Smooth muscle cell (in vitro differentiated cells): ENCODE results near the gene MYO15B. TPM values are rescaled to one million over a fixed set of nuclear protein-coding genes. Genes with fewer than 3 reads are reported as not detected.

Experiments used
- DNase-seq: peaks from one replicate; lab custom pipeline; 2025; ENCODE audit not compliant: unreplicated experiment; lab: John Stamatoyannopoulos, UW
- H2AFZ ChIP-seq: fragments of 200-600 bp; sonication (generic); 2 replicates; pipeline ENCODE4 v1.6.0; 2016; ENCODE audit warnings: antibody characterized with exemption, low read depth, mild to moderate bottlenecking
- H3F3A ChIP-seq: fragments of 200-600 bp; sonication (generic); 2 replicates; pipeline ENCODE4 v1.6.0; 2017; ENCODE audit warnings: antibody characterized with exemption, low read depth
- H3K27ac ChIP-seq: fragments of 200-600 bp; sonication (generic); 2 replicates; pipeline ENCODE4 v1.5.1; 2016; ENCODE audit warnings: low read depth, mild to moderate bottlenecking
- H3K27me3 ChIP-seq: fragments of 200-600 bp; sonication (generic); 2 replicates; pipeline ENCODE4 v1.6.1; 2016; ENCODE audit warnings: low read depth, mild to moderate bottlenecking
- H3K36me3 ChIP-seq: fragments of 200-600 bp; sonication (generic); 2 replicates; pipeline ENCODE4 v1.5.1; 2016; ENCODE audit warnings: low read depth
- H3K4me1 ChIP-seq: fragments of 200-600 bp; sonication (generic); 2 replicates; pipeline ENCODE4 v1.5.1; 2016; ENCODE audit warnings: low read depth
- H3K4me2 ChIP-seq: fragments of 200-600 bp; sonication (generic); 2 replicates; pipeline ENCODE4 v1.6.0; 2016; ENCODE audit warnings: mild to moderate bottlenecking
- H3K4me3 ChIP-seq: fragments of 200-600 bp; sonication (generic); 2 replicates; pipeline ENCODE4 v1.5.1; 2016; ENCODE audit warnings: mild to moderate bottlenecking
- H3K79me2 ChIP-seq: fragments of 200-600 bp; sonication (generic); 2 replicates; pipeline ENCODE4 v1.6.0; 2016; ENCODE audit warnings: low read depth, mild to moderate bottlenecking
- H3K9ac ChIP-seq: fragments of 200-600 bp; sonication (generic); 2 replicates; pipeline ENCODE4 v1.6.0; 2016; ENCODE audit warnings: low read depth
- H3K9me3 ChIP-seq: fragments of 200-600 bp; sonication (generic); replicated peaks from 2 replicates; pipeline ENCODE4 v1.5.1; 2016; ENCODE audit warnings: low read depth
- H4K20me1 ChIP-seq: fragments of 200-600 bp; sonication (generic); 2 replicates; pipeline ENCODE4 v1.6.0; 2016; ENCODE audit warnings: low read depth
- WGBS: methylation state at CpG from one replicate; pipeline ENCODE4 v1.1.7; 2016; ENCODE audit warnings: low lambda C conversion rate; 5-methylcytosine and 5-hydroxymethylcytosine counted together
- polyA plus RNA-seq: library from polyadenylated mRNA; unstranded; fragments of >200 nt; fragmentation: Nextera tagmentation; extraction: Ambion mirVana; gene quantifications from 2 replicates; pipeline ENCODE4 v1.2.1, GENCODE V29; 2016
- total RNA-seq: library from RNA; depleted of rRNA; stranded (reverse); fragments of >200 nt; gene quantifications from 2 replicates; pipeline ENCODE4 v1.2.3, GENCODE V29; 2014
- TF ChIP-seq, protein P1 (sequence below): fragments of 200-600 bp; sonication (generic); IDR thresholded peaks from 2 replicates; pipeline ENCODE4 v1.5.1; 2017; ENCODE audit warnings: borderline replicate concordance, mild to moderate bottlenecking, antibody characterized with exemption; ENCODE audit not compliant: insufficient read depth, poor library complexity, severe bottlenecking

MYO15B gene
- total and polyA plus RNA-seq, 2 experiments from 2014 or later, result 14.7 to 17.5 TPM

DNA sequence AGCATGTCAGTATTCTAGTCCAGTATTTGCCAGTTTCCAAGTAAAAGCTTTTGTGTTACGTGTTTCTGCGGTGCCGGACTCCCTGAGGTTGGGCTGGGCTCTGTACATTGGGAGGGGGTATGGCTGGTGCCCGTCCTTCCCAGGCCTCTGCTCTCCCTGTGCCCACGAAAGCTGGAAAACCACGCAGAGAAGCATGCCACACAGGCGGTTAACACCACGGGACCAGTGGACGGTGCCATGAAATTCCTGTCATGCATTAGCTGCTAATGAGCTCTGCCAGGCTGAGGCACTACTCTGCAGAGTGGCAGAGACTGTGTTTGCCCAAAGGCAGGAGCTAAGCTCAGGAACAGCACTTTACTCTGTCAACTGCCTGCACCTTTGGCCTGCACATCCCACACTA is 53.7 kb downstream of the MYO15B start:
- 94% methylated on average over 9 of the region's 9 CpGs for WGBS
- Histone ChIP-seq H3K9me3 (no peaks in the 10 kb centered on the region), H3K4me1 (no peaks in the 10 kb centered on the region), H3K79me2 (no peaks in the 10 kb centered on the region), H4K20me1 (no peaks in the 10 kb centered on the region), H3K27me3 (no peaks in the 10 kb centered on the region), H3F3A (no peaks in the 10 kb centered on the region), H3K27ac (no peak overlapping the region), H3K4me3 (no peak overlapping the region), H3K36me3 (no peaks in the 10 kb centered on the region), H3K9ac (no peak overlapping the region), H2AFZ (no peak overlapping the region), H3K4me2 (no peak overlapping the region)
- no peak for DNase-seq
- TF ChIP-seq, protein P1, sequence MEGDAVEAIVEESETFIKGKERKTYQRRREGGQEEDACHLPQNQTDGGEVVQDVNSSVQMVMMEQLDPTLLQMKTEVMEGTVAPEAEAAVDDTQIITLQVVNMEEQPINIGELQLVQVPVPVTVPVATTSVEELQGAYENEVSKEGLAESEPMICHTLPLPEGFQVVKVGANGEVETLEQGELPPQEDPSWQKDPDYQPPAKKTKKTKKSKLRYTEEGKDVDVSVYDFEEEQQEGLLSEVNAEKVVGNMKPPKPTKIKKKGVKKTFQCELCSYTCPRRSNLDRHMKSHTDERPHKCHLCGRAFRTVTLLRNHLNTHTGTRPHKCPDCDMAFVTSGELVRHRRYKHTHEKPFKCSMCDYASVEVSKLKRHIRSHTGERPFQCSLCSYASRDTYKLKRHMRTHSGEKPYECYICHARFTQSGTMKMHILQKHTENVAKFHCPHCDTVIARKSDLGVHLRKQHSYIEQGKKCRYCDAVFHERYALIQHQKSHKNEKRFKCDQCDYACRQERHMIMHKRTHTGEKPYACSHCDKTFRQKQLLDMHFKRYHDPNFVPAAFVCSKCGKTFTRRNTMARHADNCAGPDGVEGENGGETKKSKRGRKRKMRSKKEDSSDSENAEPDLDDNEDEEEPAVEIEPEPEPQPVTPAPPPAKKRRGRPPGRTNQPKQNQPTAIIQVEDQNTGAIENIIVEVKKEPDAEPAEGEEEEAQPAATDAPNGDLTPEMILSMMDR, result no peak

DNA sequence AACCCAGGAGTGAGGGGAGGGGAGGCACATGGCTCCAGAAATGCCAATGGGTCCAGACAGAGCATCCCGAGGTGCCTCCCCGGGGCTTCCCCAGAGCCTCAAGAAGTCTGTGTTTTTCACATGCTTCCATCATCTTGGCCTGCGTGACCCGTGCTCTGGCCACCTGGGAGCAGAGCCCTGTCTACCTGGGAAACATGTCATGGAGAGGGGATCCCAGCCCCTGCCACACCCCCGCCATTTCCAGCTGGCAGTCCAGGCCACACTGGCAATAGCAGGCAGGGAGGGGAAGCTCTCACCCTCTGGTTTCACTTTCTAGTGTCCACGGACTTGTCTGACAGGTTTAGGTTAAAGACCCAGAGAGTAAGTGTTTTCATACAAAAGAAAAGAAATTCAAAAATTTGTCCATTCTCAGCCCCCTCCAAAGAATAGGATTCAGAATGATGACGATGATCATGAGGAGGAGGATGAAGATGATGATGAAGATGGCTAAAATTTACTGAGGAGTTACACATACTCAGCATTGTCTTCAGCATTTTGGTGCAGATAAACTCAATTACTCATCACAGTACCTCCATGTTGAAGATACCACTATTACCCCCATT is 54.7 kb downstream of the MYO15B start:
- no peak overlapping the region for H3K4me2 ChIP-seq
- H3K4me1 ChIP-seq, result no peaks in the 10 kb centered on the region
- no peaks in the 10 kb centered on the region for H3K36me3 ChIP-seq
- H3K4me3 ChIP-seq, result no peak overlapping the region
- 89% methylated on average over 7 of the region's 7 CpGs for WGBS
- no peak for DNase-seq
- no peaks in the 10 kb centered on the region for H3K27me3 ChIP-seq
- no peak overlapping the region for H3K9ac ChIP-seq
- H3F3A ChIP-seq, result no peaks in the 10 kb centered on the region
- no peak overlapping the region for H2AFZ ChIP-seq
- H3K79me2 ChIP-seq, result no peaks in the 10 kb centered on the region
- H3K27ac ChIP-seq, result peak overlapping the region; percentile 76
- no peaks in the 10 kb centered on the region for H4K20me1 ChIP-seq
- H3K9me3 ChIP-seq, result no peaks in the 10 kb centered on the region
- TF ChIP-seq, protein P1, result no peak

DNA sequence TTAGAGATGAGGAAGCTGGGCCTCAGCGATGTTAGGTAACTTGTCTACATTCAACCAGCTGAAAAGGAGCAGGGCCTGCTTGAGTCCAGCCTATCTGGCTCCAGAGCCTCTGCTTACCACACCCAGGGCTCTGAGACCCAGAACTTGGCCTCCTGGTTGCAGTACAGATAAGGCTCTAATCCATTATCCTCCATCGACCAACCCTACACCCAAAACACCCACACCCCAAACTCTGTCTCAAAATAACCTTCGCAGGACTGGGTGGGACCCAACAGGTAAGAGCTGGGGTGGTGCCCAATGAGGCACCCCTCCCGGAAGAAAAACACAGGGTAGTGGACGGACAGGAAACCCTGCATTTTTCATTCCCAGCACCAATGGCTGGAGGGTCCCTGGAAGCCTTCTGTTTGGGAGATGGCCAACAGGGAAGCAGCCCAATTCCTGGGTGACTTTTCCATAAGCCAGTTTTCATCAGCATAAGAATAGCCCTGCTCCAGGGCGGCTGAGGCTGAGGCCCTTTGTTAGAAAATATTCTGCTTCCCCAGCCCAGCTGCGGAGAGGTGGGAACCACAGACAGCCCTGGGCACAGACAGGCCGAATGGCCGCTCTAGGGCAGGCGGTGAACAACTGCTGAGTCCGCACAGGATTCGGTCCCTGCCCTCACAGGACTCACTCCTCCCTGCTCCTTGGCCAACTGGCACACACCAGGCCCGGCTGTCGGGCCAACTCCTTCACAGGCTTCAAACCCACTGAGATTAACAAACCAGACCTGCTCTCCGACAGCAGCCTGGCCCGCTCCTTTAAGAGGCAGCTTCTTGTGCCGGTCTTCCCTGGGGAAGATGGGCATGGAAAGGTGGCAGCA is 55.4 kb downstream of the MYO15B start:
- no peaks in the 10 kb centered on the region for H4K20me1 ChIP-seq
- H3K9ac ChIP-seq, result no peak overlapping the region
- no peaks in the 10 kb centered on the region for H3K36me3 ChIP-seq
- 75% methylated on average over 17 of the region's 17 CpGs for WGBS
- H2AFZ ChIP-seq, result no peak overlapping the region
- H3K4me1 ChIP-seq, result no peaks in the 10 kb centered on the region
- no peak for DNase-seq
- no peak overlapping the region for H3K4me2 ChIP-seq
- peak overlapping the region; percentile 76 for H3K27ac ChIP-seq
- no peak overlapping the region for H3K4me3 ChIP-seq
- no peaks in the 10 kb centered on the region for H3K27me3 ChIP-seq
- no peaks in the 10 kb centered on the region for H3K79me2 ChIP-seq
- no peaks in the 10 kb centered on the region for H3K9me3 ChIP-seq
- no peaks in the 10 kb centered on the region for H3F3A ChIP-seq
- TF ChIP-seq, protein P1, result no peak
